GM23248 (cell line): ENCODE measurements around the gene KRT71. TPM values are rescaled to one million over a fixed set of nuclear protein-coding genes. Genes with fewer than 3 reads are reported as not detected.
A peak's percentile ranks its signal among the peaks of the same experiment; 100 is the strongest.

Source experiments
- DNase-seq: peaks from one replicate; pipeline ENCODE4 v3.0.0-alpha.2; 2015
- H2AFZ ChIP-seq: fragments of 200-600 bp; sonication (generic); 2 replicates; pipeline ENCODE4 v1.6.1; 2016; ENCODE audit warnings: antibody characterized with exemption
- H3F3A ChIP-seq: fragments of 200-600 bp; sonication (generic); 2 replicates; pipeline ENCODE4 v1.6.1; 2016; ENCODE audit warnings: mild to moderate bottlenecking, antibody characterized with exemption, mixed run types; ENCODE audit not compliant: insufficient read depth
- H3K27ac ChIP-seq: fragments of 200-600 bp; sonication (generic); 2 replicates; pipeline ENCODE4 v1.5.1; 2016; ENCODE audit warnings: mild to moderate bottlenecking
- H3K27me3 ChIP-seq: fragments of 200-600 bp; sonication (generic); replicated peaks from 2 replicates; pipeline ENCODE4 v1.6.1; 2016; ENCODE audit warnings: mild to moderate bottlenecking; ENCODE audit not compliant: insufficient read depth
- H3K36me3 ChIP-seq: fragments of 200-600 bp; sonication (generic); 2 replicates; pipeline ENCODE4 v1.6.1; 2016; ENCODE audit warnings: low read depth, mild to moderate bottlenecking
- H3K4me1 ChIP-seq: fragments of 200-600 bp; sonication (generic); 2 replicates; pipeline ENCODE4 v1.6.1; 2016; ENCODE audit warnings: mild to moderate bottlenecking; ENCODE audit not compliant: insufficient read depth
- H3K4me2 ChIP-seq: fragments of 200-600 bp; sonication (generic); one replicate; pipeline ENCODE4 v1.6.1; 2016; ENCODE audit warnings: mild to moderate bottlenecking; ENCODE audit not compliant: unreplicated experiment
- H3K4me3 ChIP-seq: fragments of 200-600 bp; sonication (generic); 2 replicates; pipeline ENCODE4 v1.5.1; 2016; ENCODE audit warnings: mild to moderate bottlenecking
- H3K79me2 ChIP-seq: fragments of 200-600 bp; sonication (generic); 2 replicates; pipeline ENCODE4 v1.6.1; 2016; ENCODE audit warnings: mild to moderate bottlenecking; ENCODE audit not compliant: insufficient read depth
- H3K9ac ChIP-seq: fragments of 200-600 bp; sonication (generic); 2 replicates; pipeline ENCODE4 v1.6.1; 2016; ENCODE audit warnings: mild to moderate bottlenecking
- H3K9me2 ChIP-seq: fragments of 200-600 bp; sonication (generic); 2 replicates; pipeline ENCODE4 v1.6.1; 2016; ENCODE audit warnings: mixed run types, mild to moderate bottlenecking, moderate library complexity; ENCODE audit not compliant: insufficient read depth
- H3K9me3 ChIP-seq: fragments of 200-600 bp; sonication (generic); one replicate; pipeline ENCODE4 v1.6.1; 2017; ENCODE audit warnings: low read depth
- H4K20me1 ChIP-seq: fragments of 200-600 bp; sonication (generic); 2 replicates; pipeline ENCODE4 v1.6.0; 2016; ENCODE audit not compliant: insufficient read depth
- EZH2 ChIP-seq: fragments of 200-600 bp; sonication (generic); IDR thresholded peaks from 2 replicates; pipeline ENCODE4 v1.6.1; 2018; ENCODE audit warnings: antibody characterized with exemption, mild to moderate bottlenecking; ENCODE audit not compliant: insufficient read depth, poor library complexity, severe bottlenecking
- EZH2phosphoT487 ChIP-seq: fragments of 200-600 bp; sonication (generic); IDR thresholded peaks from 2 replicates; pipeline ENCODE4 v1.6.1; 2018; ENCODE audit warnings: antibody characterized with exemption, moderate library complexity, mild to moderate bottlenecking, low read depth; ENCODE audit not compliant: insufficient read depth
- WGBS, 2 experiments: methylation state at CpG; one replicate each; pipeline ENCODE4 v1.1.6; 2015 to 2017; ENCODE audit warnings: low lambda C conversion rate in 2 of 2, low coverage in 1 of 2; ENCODE audit errors: missing lambda C conversion rate in 2 of 2; 5-methylcytosine and 5-hydroxymethylcytosine counted together
- in situ Hi-C: fragments of 300-500 bp; cut with MboI; formaldehyde crosslinking; loops from 2 replicates; pipeline ENCODE4 v1.15.0; 2020
- polyA plus RNA-seq: library from polyadenylated mRNA; unstranded; fragments of >200 nt; fragmentation: Nextera tagmentation; extraction: Ambion mirVana; gene quantifications from 2 replicates; pipeline ENCODE4 v1.2.1, GENCODE V29; 2016
- total RNA-seq: library from RNA; depleted of rRNA; stranded (reverse); fragments of >200 nt; shearing (Covaris generic); gene quantifications from 2 replicates; pipeline ENCODE4 v1.2.3, GENCODE V29; 2014

KRT71 gene
- total and polyA plus RNA-seq, 2 experiments from 2014 or later = not detected

- Histone ChIP-seq H3K4me2 (no peak overlapping the region), H3K4me3 (no peak overlapping the region), H3K9me3 (no peaks in the 10 kb centered on the region), H3K9ac (no peak overlapping the region), H3K27me3 (no peaks in the 10 kb centered on the region), H3F3A (peaks cover 44% of the 10 kb centered on the region), H4K20me1 (no peaks in the 10 kb centered on the region), H3K36me3 (no peaks in the 10 kb centered on the region), H3K9me2 (no peaks in the 10 kb centered on the region), H3K27ac (no peak overlapping the region), H3K79me2 (no peaks in the 10 kb centered on the region), H3K4me1 (peaks cover 62% of the 10 kb centered on the region), H2AFZ (no peak overlapping the region)
- TF ChIP-seq EZH2phosphoT487 (no peak), EZH2 (no peak)
- 95 to 97% methylated on average over 7 of the region's 7 CpGs for WGBS, 2 experiments
- DNase-seq = no peak
- in situ Hi-C loops = no loop called here
Observed at GRCh38 chr12:52497975-52498374, 55.0 kb downstream of the KRT71 start.

GRCh38 chr12:52496590-52497071, 56.3 kb downstream of the KRT71 start:
- peaks cover 44% of the 10 kb centered on the region for H3F3A ChIP-seq
- peak; percentile 96 for DNase-seq
- H3K36me3 ChIP-seq = no peaks in the 10 kb centered on the region
- TF ChIP-seq EZH2 (no peak), EZH2phosphoT487 (peak; percentile 67; the same call in 1 of the 2 replicates)
- H3K9me2 ChIP-seq = no peaks in the 10 kb centered on the region
- H3K27ac ChIP-seq = peak overlapping the region; percentile 93
- H4K20me1 ChIP-seq = no peaks in the 10 kb centered on the region
- H3K79me2 ChIP-seq = no peaks in the 10 kb centered on the region
- H2AFZ ChIP-seq = peak overlapping the region; percentile 47; the same call in 1 of the 2 replicates
- no peaks in the 10 kb centered on the region for H3K9me3 ChIP-seq
- in situ Hi-C loops = no loop called here
- H3K9ac ChIP-seq = peak overlapping the region; percentile 73
- WGBS, 2 experiments = 0 to 5% methylated on average over 4 of the region's 4 CpGs
- peak overlapping the region; percentile 80 for H3K4me2 ChIP-seq
- peak overlapping the region; percentile 27; the same call in 1 of the 2 replicates for H3K4me3 ChIP-seq
- H3K27me3 ChIP-seq = peaks cover 7% of the 10 kb centered on the region
- H3K4me1 ChIP-seq = peaks cover 62% of the 10 kb centered on the region

GRCh38 chr12:52496054-52496453, 56.9 kb downstream of the KRT71 start:
- Histone ChIP-seq H3K4me3 (peak overlapping the region; percentile 27; the same call in 1 of the 2 replicates), H3K27me3 (peaks cover 11% of the 10 kb centered on the region), H3K9me3 (no peaks in the 10 kb centered on the region), H3K27ac (peak overlapping the region; percentile 93), H3K9ac (peak overlapping the region; percentile 73), H3F3A (peaks cover 44% of the 10 kb centered on the region), H4K20me1 (no peaks in the 10 kb centered on the region), H2AFZ (no peak overlapping the region), H3K79me2 (no peaks in the 10 kb centered on the region), H3K4me1 (peaks cover 62% of the 10 kb centered on the region), H3K9me2 (no peaks in the 10 kb centered on the region), H3K4me2 (peak overlapping the region; percentile 80), H3K36me3 (no peaks in the 10 kb centered on the region)
- 97 to 100% methylated on average over 2 of the region's 2 CpGs for WGBS, 2 experiments
- no peak for DNase-seq
- in situ Hi-C loops = no loop called here
- TF ChIP-seq EZH2 = no peak
- TF ChIP-seq EZH2phosphoT487 = no peak

- Histone ChIP-seq H3K27me3 (peaks cover 11% of the 10 kb centered on the region), H3K4me3 (no peak overlapping the region), H3K4me2 (peak overlapping the region; percentile 80), H3K36me3 (no peaks in the 10 kb centered on the region), H3F3A (peaks cover 42% of the 10 kb centered on the region), H3K27ac (peak overlapping the region; percentile 93), H3K9me3 (no peaks in the 10 kb centered on the region), H4K20me1 (no peaks in the 10 kb centered on the region), H3K4me1 (peaks cover 58% of the 10 kb centered on the region), H3K9ac (peak overlapping the region; percentile 73; the same call in 1 of the 2 replicates), H3K9me2 (no peaks in the 10 kb centered on the region), H3K79me2 (no peaks in the 10 kb centered on the region), H2AFZ (no peak overlapping the region)
- 67 to 69% methylated on average over 3 of the region's 3 CpGs for WGBS, 2 experiments
- DNase-seq = peak; percentile 34
- TF ChIP-seq EZH2phosphoT487 (no peak), EZH2 (no peak)
- in situ Hi-C loops = no loop called here
Observed at GRCh38 chr12:52495389-52495788, 57.6 kb downstream of the KRT71 start.
